ENCODE results near the gene RBM43.
"Not testable (repeated sequence)": the region's sequence is repeated elsewhere in the genome, so short reads cannot be mapped to it uniquely, and the experiment has no call there.

The RBM43 gene

DNA sequence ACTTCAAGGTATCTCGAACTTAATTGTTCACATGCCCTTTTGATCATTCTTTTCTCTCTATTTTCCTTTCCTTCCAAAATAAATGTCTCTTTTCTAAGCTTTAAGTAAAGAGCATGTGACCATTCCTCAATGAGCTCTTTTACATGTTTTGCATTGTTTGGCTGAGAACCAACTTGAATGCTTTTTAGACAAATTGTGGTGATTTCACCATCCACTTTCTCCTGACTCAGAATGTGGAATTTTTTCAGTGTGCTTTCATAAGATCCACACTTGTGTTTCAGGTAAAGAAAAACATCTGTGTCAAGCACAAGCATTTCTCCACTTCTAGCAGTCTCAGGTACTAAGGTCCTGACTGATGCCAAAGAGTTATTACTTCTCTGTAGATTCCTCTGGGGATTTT lies 10.7 kb downstream of the RBM43 start:
- peaks cover 9% of the 10 kb centered on the region for H3K4me1 Mint-ChIP-seq
- no peak overlapping the region for H3K27ac Mint-ChIP-seq
- DNase-seq (ENCODE audit: low spot score in 2 of 2) (no peak), ATAC-seq (no peak)
- peaks cover 3% of the 10 kb centered on the region for H3K9me3 Mint-ChIP-seq
- H3K36me3 Mint-ChIP-seq, result peaks cover 45% of the 10 kb centered on the region
- H3K4me3 Mint-ChIP-seq, result no peak overlapping the region

DNA sequence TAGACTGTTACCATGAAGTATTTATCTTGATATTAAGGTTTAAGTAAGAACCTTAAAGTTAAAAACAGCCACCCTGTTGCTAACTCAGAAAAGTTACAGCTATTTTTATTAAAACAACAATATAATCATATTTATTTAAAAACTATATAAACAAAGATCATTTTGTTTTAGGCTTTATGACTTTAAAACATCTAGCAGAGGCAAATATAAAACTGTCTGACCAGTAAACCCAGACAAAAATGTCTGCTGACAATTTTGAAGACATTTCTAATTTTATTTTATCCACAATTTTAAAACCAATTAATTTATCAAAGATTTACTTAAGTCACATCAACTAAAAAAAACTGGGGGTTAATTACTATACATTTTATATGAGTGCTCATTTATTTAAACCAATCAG lies 14.2 kb downstream of the RBM43 start:
- Mint-ChIP-seq H3K9me3 (peaks cover 11% of the 10 kb centered on the region), H3K4me1 (no peaks in the 10 kb centered on the region), H3K4me3 (no peak overlapping the region), H3K36me3 (peaks cover 43% of the 10 kb centered on the region), H3K27ac (no peak overlapping the region)
- DNase-seq (ENCODE audit: low spot score in 2 of 2) (no peak), ATAC-seq (no peak)

DNA sequence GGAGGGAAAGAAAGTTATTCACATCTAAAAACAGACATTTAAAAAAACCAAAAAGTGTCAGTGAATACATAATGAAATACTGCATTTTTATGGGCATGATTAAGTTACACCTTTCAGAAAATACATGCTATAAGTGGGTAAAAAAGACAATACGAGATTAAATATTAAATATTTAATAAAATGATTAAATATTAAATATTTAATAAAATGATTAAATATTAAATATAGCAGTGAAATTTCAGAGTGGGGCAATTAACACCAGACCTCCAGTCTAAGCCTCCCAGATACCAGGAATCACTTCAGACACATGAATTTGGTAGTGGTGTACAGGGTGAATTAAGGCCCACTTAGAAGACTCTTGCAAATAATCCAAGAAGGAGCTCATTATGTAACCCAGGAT lies 15.5 kb downstream of the RBM43 start:
- no peak overlapping the region for H3K4me3 Mint-ChIP-seq
- DNase-seq (ENCODE audit: low spot score in 2 of 2), result no peak
- H3K9me3 Mint-ChIP-seq, result peaks cover 11% of the 10 kb centered on the region
- H3K4me1 Mint-ChIP-seq, result no peaks in the 10 kb centered on the region
- H3K36me3 Mint-ChIP-seq, result peaks cover 30% of the 10 kb centered on the region
- no peak overlapping the region for H3K27ac Mint-ChIP-seq
- ATAC-seq, result no peak

- ATAC-seq (no peak), DNase-seq (ENCODE audit: low spot score in 2 of 2) (no peak)
- Mint-ChIP-seq H3K9me3 (peaks cover 8% of the 10 kb centered on the region), H3K36me3 (peaks cover 3% of the 10 kb centered on the region), H3K4me1 (no peaks in the 10 kb centered on the region), H3K27ac (no peak overlapping the region), H3K4me3 (no peak overlapping the region)
These were observed 18.2 kb downstream of the RBM43 start for GRCh38 chr2:151243468-151243867.

DNA sequence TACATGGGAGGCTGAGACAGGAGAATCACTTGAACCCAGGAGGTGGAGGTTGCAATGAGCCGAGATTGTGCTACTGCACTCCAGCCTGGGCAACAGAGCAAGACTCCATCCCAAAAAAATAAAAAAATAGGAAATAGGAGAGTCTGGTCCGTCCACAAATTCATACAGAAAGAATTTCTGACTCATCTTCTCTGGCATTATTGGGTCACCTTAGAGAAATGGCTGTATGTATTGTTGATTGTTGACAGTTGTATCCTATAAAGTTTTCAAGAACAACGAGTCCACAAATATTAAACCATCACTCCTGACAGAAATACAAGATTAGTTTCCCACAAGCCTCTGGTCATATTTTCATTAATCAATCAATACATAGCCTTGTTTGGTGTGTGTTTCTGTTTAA lies 20.4 kb downstream of the RBM43 start:
- H3K27ac Mint-ChIP-seq, result no peak overlapping the region
- no peaks in the 10 kb centered on the region for H3K4me1 Mint-ChIP-seq
- H3K4me3 Mint-ChIP-seq, result no peak overlapping the region
- DNase-seq (ENCODE audit: low spot score in 2 of 2) (no peak), ATAC-seq (no peak)
- no peaks in the 10 kb centered on the region for H3K36me3 Mint-ChIP-seq
- H3K9me3 Mint-ChIP-seq, result peaks cover 8% of the 10 kb centered on the region

- Mint-ChIP-seq H3K4me3 (no peak overlapping the region), H3K9me3 (peaks cover 3% of the 10 kb centered on the region), H3K27ac (no peak overlapping the region), H3K4me1 (no peaks in the 10 kb centered on the region), H3K36me3 (no peaks in the 10 kb centered on the region)
- ATAC-seq (no peak), DNase-seq (ENCODE audit: low spot score in 2 of 2) (no peak)
These were observed 21.2 kb downstream of the RBM43 start for GRCh38 chr2:151240433-151240832.

- H3K4me1 Mint-ChIP-seq, result no peaks in the 10 kb centered on the region
- H3K27ac Mint-ChIP-seq, result no peak overlapping the region
- DNase-seq (ENCODE audit: low spot score in 2 of 2) (no peak), ATAC-seq (no peak)
- no peaks in the 10 kb centered on the region for H3K36me3 Mint-ChIP-seq
- H3K4me3 Mint-ChIP-seq, result no peak overlapping the region
- H3K9me3 Mint-ChIP-seq, result no peaks in the 10 kb centered on the region
These were observed 22.0 kb downstream of the RBM43 start for GRCh38 chr2:151239624-151240023.

GRCh38 chr2:151238527-151239487 lies 22.9 kb downstream of the RBM43 start:
- no peak overlapping the region for H3K27ac Mint-ChIP-seq
- H3K4me3 Mint-ChIP-seq, result no peak overlapping the region
- no peaks in the 10 kb centered on the region for H3K9me3 Mint-ChIP-seq
- ATAC-seq, result peak; percentile 77
- no peaks in the 10 kb centered on the region for H3K36me3 Mint-ChIP-seq
- peak in 1 of 2 donors; percentile 54 for DNase-seq (ENCODE audit: low spot score in 2 of 2)
- no peaks in the 10 kb centered on the region for H3K4me1 Mint-ChIP-seq

DNA sequence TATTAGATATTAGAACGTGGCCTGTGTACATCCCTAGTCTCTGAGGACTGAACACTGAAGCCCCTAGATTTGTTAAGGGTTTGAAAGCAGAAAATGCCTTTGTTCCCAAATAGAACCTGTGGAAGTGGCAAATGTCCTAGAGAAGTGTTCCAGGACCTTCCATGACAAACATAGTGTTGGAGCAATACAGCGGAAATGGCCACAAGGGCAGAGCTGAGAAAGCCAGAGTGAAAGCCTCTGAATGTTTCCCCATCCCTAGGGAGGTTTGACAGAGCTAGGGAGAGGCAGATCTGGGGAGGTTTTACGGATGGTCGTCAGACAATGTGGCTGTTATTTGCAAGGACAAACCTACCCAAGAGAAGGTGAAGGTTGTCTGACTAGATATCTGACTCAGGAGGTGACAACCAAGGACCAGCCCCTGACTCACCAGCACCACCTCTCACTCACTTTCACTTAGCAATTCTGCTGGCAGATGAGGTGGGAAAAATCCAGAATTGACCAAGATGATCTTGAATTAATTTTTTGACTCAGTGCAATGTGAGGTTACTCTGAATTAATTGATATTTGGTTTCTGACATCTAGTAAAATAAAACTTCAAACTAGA lies 24.1 kb downstream of the RBM43 start:
- peak; percentile 78 for ATAC-seq
- Mint-ChIP-seq H3K9me3 (no peaks in the 10 kb centered on the region), H3K27ac (no peak overlapping the region), H3K4me3 (no peak overlapping the region), H3K4me1 (no peaks in the 10 kb centered on the region), H3K36me3 (no peaks in the 10 kb centered on the region)
- DNase-seq (ENCODE audit: low spot score in 2 of 2), result no peak

GRCh38 chr2:151233760-151234159 lies 27.9 kb downstream of the RBM43 start:
- H3K36me3 Mint-ChIP-seq; H3K9me3 Mint-ChIP-seq; DNase-seq (ENCODE audit: low spot score in 2 of 2); ATAC-seq; H3K4me1 Mint-ChIP-seq; H3K4me3 Mint-ChIP-seq; H3K27ac Mint-ChIP-seq: not testable (repeated sequence)

GRCh38 chr2:151233288-151233687 lies 28.4 kb downstream of the RBM43 start:
- H3K4me3 Mint-ChIP-seq; H3K36me3 Mint-ChIP-seq; H3K27ac Mint-ChIP-seq; DNase-seq (ENCODE audit: low spot score in 2 of 2); ATAC-seq; H3K4me1 Mint-ChIP-seq; H3K9me3 Mint-ChIP-seq: not testable (repeated sequence)

- DNase-seq (ENCODE audit: low spot score in 2 of 2) (no peak), ATAC-seq (no peak)
- Mint-ChIP-seq H3K4me1 (no peaks in the 10 kb centered on the region), H3K9me3 (no peaks in the 10 kb centered on the region), H3K4me3 (no peak overlapping the region), H3K27ac (no peak overlapping the region), H3K36me3 (no peaks in the 10 kb centered on the region)
These were observed 31.0 kb downstream of the RBM43 start for GRCh38 chr2:151230627-151231140.

DNA sequence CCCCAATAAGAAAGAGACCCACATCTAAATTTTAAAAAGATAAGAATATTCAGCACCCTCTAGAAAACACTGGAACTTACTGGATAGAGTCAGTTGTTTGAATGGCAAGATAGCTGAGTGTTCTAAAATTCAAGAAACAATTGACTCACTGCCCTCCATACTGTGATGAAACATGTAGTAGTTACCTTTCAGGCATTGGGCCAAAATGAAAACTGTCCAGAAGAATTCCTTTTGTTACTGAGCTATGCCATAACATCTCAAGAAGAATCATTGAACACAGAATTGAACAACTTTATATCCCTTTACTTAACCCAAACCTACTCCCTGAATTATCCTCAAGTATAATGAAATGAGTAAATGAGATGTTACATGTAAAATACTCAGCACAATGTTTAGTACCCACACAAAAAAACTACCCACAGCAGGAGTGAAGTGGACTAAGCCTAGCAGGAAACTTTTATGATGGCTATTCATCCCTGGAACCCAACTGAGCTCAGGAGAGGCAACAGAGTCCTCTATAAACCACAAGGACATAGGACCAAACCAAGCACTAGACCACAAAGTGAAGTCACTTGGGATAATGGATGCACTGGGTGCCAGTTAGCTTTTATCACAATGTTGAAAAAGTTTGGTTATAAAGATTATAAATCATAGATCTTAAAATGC lies 32.7 kb downstream of the RBM43 start:
- DNase-seq (ENCODE audit: low spot score in 2 of 2) (no peak), ATAC-seq (no peak)
- H3K36me3 Mint-ChIP-seq, result no peaks in the 10 kb centered on the region
- no peak overlapping the region for H3K27ac Mint-ChIP-seq
- no peaks in the 10 kb centered on the region for H3K4me1 Mint-ChIP-seq
- H3K4me3 Mint-ChIP-seq, result no peak overlapping the region
- no peaks in the 10 kb centered on the region for H3K9me3 Mint-ChIP-seq

DNA sequence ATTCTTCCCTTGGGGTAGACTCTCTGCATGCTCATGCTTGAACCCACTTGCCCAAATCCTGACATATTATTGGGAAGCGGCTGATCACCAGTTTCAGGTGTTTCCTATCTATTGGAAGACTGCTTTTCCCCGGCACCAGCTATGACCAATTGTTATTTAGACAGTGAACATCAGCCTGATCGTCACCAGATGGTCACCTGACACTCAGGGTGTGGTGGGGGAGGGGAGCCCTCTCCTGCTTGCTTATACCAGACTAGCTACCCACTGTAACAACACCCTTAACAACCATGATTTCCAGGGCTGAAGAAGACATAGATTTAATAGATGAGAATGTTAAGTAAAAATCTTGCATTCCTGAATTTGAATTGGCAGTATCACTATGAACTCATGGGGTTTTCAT lies 44.3 kb downstream of the RBM43 start:
- no peak for ATAC-seq
- Mint-ChIP-seq H3K4me1 (no peaks in the 10 kb centered on the region), H3K27ac (no peak overlapping the region), H3K36me3 (no peaks in the 10 kb centered on the region), H3K4me3 (no peak overlapping the region), H3K9me3 (no peaks in the 10 kb centered on the region)
- no peak for DNase-seq (ENCODE audit: low spot score in 2 of 2)

DNA sequence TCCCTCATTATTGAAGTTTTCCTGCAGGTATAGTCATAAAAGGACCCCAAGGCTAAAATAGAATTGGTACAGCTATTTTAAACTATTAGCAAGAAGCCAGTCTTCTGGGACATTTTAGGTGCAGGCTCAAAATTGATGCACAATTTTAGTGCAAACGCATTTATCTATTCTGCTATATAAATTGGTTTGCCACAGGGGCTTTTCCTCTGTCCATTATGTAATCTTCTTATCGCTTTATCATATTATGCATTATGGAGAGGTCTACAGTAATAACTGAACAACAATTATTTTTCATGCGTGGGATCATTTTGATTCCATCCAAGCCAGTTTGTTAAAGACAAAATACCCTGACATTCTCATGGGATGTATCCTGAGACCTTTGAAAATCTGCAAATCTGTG lies 54.6 kb downstream of the RBM43 start:
- Mint-ChIP-seq H3K36me3 (no peaks in the 10 kb centered on the region), H3K4me3 (no peak overlapping the region), H3K9me3 (no peaks in the 10 kb centered on the region), H3K4me1 (no peaks in the 10 kb centered on the region), H3K27ac (no peak overlapping the region)
- DNase-seq (ENCODE audit: low spot score in 2 of 2) (no peak), ATAC-seq (no peak)
